ENCODE measurements around the gene PLXNA2.

The PLXNA2 gene

GRCh38 chr1:208268541-208269337, 24.6 kb upstream of the PLXNA2 start:
- DNase-seq (ENCODE audit: low read depth): no peak

- DNase-seq (ENCODE audit: low read depth): no peak
These were observed 21.3 kb upstream of the PLXNA2 start for GRCh38 chr1:208265525-208265924.

- no peak for DNase-seq (ENCODE audit: low read depth)
These were observed 20.9 kb upstream of the PLXNA2 start for GRCh38 chr1:208265122-208265469.

GRCh38 chr1:208264469-208265121, 20.4 kb upstream of the PLXNA2 start:
- DNase-seq (ENCODE audit: low read depth): peak; percentile 88

- no peak for DNase-seq (ENCODE audit: low read depth)
These were observed 17.7 kb upstream of the PLXNA2 start for GRCh38 chr1:208261874-208262273.

GRCh38 chr1:208258277-208258676, 14.1 kb upstream of the PLXNA2 start:
- DNase-seq (ENCODE audit: low read depth): no peak

- DNase-seq (ENCODE audit: low read depth): no peak
These were observed 13.2 kb upstream of the PLXNA2 start for GRCh38 chr1:208257351-208257750.

GRCh38 chr1:208256556-208256955, 12.4 kb upstream of the PLXNA2 start:
- DNase-seq (ENCODE audit: low read depth): no peak

- no peak for DNase-seq (ENCODE audit: low read depth)
These were observed 11.9 kb upstream of the PLXNA2 start for GRCh38 chr1:208256091-208256490.

GRCh38 chr1:208254862-208255261, 10.7 kb upstream of the PLXNA2 start:
- peak; percentile 42 for DNase-seq (ENCODE audit: low read depth)

- peak; percentile 54 for DNase-seq (ENCODE audit: low read depth)
These were observed 10.2 kb upstream of the PLXNA2 start for GRCh38 chr1:208254376-208254775.

- no peak for DNase-seq (ENCODE audit: low read depth)
These were observed 8.8 kb upstream of the PLXNA2 start for GRCh38 chr1:208252836-208253576.

- DNase-seq (ENCODE audit: low read depth): no peak
These were observed 8.0 kb upstream of the PLXNA2 start for GRCh38 chr1:208251911-208252835.

- no peak for DNase-seq (ENCODE audit: low read depth)
These were observed 6.8 kb upstream of the PLXNA2 start for GRCh38 chr1:208251015-208251414.

GRCh38 chr1:208250613-208251012, 6.4 kb upstream of the PLXNA2 start:
- DNase-seq (ENCODE audit: low read depth): no peak

- no peak for DNase-seq (ENCODE audit: low read depth)
These were observed 5.0 kb upstream of the PLXNA2 start for GRCh38 chr1:208248991-208249696.

GRCh38 chr1:208248307-208248801, 4.2 kb upstream of the PLXNA2 start:
- DNase-seq (ENCODE audit: low read depth): no peak

- DNase-seq (ENCODE audit: low read depth): no peak
These were observed 3.5 kb upstream of the PLXNA2 start for GRCh38 chr1:208247696-208248095.

GRCh38 chr1:208245185-208245705, 1.1 kb upstream of the PLXNA2 start:
- DNase-seq (ENCODE audit: low read depth): peak; percentile 77

GRCh38 chr1:208243527-208243966, 637 bp downstream of the PLXNA2 start:
- DNase-seq (ENCODE audit: low read depth): no peak

All from stromal cell of bone marrow (primary cell).